Uterus (tissue), 4 donors: ENCODE measurements around the gene PRXL2A. TPM values are rescaled to one million over a fixed set of nuclear protein-coding genes. Genes with fewer than 3 reads are reported as not detected.

Experiments used
- DNase-seq, 2 donors: peaks; one replicate each; pipeline ENCODE4 v3.0.0-alpha.2; 2019 to 2020
- H3K27ac ChIP-seq, 2 donors: fragments of 200-600 bp; sonication (generic); 1 replicate in 1 of 2; 2 replicates in 1 of 2; pipeline ENCODE4 v1.5.1; 2016 to 2018
- H3K27me3 ChIP-seq, 2 donors: fragments of 200-600 bp; sonication (generic); one replicate each; pipeline ENCODE4 v1.5.1; 2018 to 2019; ENCODE audit warnings: control low read depth in 1 of 2
- H3K36me3 ChIP-seq, 2 donors: fragments of 200-600 bp; sonication (generic); one replicate each; pipeline ENCODE4 v1.5.1; 2019; ENCODE audit warnings: control low read depth in 1 of 2
- H3K4me1 ChIP-seq, 2 donors: fragments of 200-600 bp; sonication (generic); one replicate each; pipeline ENCODE4 v1.5.1; 2018 to 2019; ENCODE audit warnings: control low read depth in 1 of 2
- H3K4me3 ChIP-seq, 2 donors: fragments of 200-600 bp; sonication (generic); 1 replicate in 1 of 2; 2 replicates in 1 of 2; pipeline ENCODE4 v1.5.1; 2018 to 2019; ENCODE audit warnings: mild to moderate bottlenecking in 1 of 2
- H3K9me3 ChIP-seq, 2 donors: fragments of 200-600 bp; sonication (generic); one replicate each; pipeline ENCODE4 v1.5.1; 2019; ENCODE audit warnings: control low read depth in 1 of 2
- POLR2A ChIP-seq, 2 donors: fragments of 450-650 bp; IDR thresholded peaks; one replicate each; pipeline ENCODE4 v1.6.1; 2016; ENCODE audit warnings: antibody characterized with exemption in 2 of 2, mild to moderate bottlenecking in 1 of 2, moderate library complexity in 1 of 2
- intact Hi-C: fragments of 100-400 bp; cut with DNase I; formaldehyde crosslinking; loops from one replicate; pipeline ENCODE4 v1.15.1; 2023; ENCODE audit warnings: low total_unique reads
- total RNA-seq, 4 donors: library from RNA; depleted of rRNA in 3 of 4; stranded (reverse); fragments of >200 nt in 3 of 4; gene quantifications; one replicate each; pipeline versions ENCODE4 v1.1.0 to v1.2.4, GENCODE V29; 2014 to 2023
- TF ChIP-seq, protein P1 (sequence below), 4 experiments: fragments of 200-600 bp in 2 of 4; fragments of 450-650 bp in 2 of 4; sonication (generic) in 2 of 4; IDR thresholded peaks; one replicate each; pipeline ENCODE4 v1.5.1; 2016 to 2019; ENCODE audit warnings: antibody characterized with exemption in 4 of 4, mild to moderate bottlenecking in 2 of 4, moderate library complexity in 1 of 4
- donor health status: DM: yes; HTN: yes; CAD: no.

PRXL2A gene
- total RNA-seq, 4 donors from 2014 or later = 12.3 to 70.7 (median 50.9) TPM

DNA sequence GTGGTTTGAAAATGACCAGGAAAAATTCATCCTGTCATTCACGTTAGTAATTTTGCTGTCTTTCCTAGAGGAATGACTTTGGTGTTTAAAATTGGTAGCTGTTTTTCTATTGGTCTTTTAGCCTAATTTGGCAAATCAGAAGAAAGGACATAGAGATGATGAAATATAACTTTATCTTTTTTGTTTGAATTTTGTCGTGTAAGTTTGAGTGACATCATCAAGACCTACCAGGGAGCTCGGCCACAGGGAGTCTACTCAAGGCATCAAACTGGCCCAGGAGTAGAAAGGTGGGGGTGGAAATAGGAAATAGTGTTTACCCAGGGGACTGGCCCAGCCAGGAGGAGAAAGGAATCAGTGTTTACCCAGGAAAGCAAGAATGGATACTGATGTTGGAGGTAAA lies 24.8 kb downstream of the PRXL2A start:
- H3K9me3 ChIP-seq = no peaks in the 10 kb centered on the region
- intact Hi-C loops = no loop called here
- no peaks in the 10 kb centered on the region for H3K4me1 ChIP-seq
- H3K27ac ChIP-seq = no peak overlapping the region
- no peaks in the 10 kb centered on the region for H3K27me3 ChIP-seq
- TF ChIP-seq, protein P1, sequence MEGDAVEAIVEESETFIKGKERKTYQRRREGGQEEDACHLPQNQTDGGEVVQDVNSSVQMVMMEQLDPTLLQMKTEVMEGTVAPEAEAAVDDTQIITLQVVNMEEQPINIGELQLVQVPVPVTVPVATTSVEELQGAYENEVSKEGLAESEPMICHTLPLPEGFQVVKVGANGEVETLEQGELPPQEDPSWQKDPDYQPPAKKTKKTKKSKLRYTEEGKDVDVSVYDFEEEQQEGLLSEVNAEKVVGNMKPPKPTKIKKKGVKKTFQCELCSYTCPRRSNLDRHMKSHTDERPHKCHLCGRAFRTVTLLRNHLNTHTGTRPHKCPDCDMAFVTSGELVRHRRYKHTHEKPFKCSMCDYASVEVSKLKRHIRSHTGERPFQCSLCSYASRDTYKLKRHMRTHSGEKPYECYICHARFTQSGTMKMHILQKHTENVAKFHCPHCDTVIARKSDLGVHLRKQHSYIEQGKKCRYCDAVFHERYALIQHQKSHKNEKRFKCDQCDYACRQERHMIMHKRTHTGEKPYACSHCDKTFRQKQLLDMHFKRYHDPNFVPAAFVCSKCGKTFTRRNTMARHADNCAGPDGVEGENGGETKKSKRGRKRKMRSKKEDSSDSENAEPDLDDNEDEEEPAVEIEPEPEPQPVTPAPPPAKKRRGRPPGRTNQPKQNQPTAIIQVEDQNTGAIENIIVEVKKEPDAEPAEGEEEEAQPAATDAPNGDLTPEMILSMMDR (IDR thresholded peaks at IDR 0.05) = no peak
- TF ChIP-seq POLR2A (IDR thresholded peaks at IDR 0.05) = no peak
- no peaks in the 10 kb centered on the region for H3K36me3 ChIP-seq
- no peak for DNase-seq
- no peak overlapping the region for H3K4me3 ChIP-seq

DNA sequence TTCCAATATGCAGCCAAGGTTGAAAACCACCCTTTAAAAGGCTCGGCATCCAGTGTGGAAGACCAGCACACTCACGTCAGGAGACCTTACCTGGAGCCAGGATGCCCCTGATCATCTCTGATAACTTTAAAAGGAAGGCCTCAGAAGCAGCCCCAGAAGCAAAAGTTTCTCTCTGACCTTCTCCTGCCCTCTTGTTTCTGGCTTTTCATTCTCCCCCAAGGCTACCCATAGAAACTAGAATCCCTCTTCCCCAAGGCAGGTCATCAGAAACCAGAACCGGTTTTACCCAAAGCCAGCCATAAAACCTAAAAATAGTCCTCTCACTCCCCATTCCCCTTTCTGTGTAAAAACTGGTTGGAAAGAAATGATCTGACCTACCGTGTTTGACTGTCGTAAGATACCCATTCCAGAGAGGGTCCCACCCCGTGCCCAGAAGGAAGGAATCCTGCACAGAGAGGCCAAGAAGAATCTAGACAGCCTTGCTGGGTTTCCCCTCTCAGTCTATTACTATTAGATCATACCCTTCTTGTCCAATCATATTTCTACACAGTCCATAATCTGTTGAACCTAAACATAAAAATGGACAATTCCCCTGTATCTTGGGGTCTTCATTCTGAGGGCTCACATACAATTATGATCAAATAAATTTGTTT lies 28.2 kb downstream of the PRXL2A start:
- DNase-seq = no peak
- Histone ChIP-seq H3K27ac (no peak overlapping the region), H3K27me3 (no peaks in the 10 kb centered on the region), H3K36me3 (no peaks in the 10 kb centered on the region), H3K4me3 (no peak overlapping the region), H3K9me3 (no peaks in the 10 kb centered on the region), H3K4me1 (no peaks in the 10 kb centered on the region)
- intact Hi-C loops = no loop called here
- TF ChIP-seq, protein P1 (IDR thresholded peaks at IDR 0.05) = no peak
- no peak for TF ChIP-seq POLR2A (IDR thresholded peaks at IDR 0.05)

DNA sequence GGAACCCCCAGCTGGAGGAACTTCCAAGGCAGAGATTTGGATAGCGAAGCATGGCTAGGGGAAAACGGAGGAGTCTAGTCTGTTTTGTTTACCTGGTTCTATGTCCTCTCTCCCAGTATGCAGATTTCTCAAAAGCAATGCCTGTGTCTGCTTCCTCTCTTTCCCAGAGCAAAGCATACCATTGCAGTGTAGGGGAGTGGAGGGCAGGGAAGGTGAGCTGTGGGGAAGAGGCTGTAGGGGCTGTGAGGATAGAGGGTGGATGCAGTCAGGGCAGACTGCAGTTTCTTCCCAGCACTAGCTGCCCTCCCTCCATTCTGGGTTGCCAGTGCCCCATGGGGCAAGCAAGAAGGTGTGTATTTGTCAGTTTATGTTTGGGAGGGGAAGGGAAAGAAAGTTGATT lies 28.9 kb downstream of the PRXL2A start:
- no peak for DNase-seq
- intact Hi-C loops = no loop called here
- Histone ChIP-seq H3K9me3 (no peaks in the 10 kb centered on the region), H3K4me1 (no peaks in the 10 kb centered on the region), H3K27ac (no peak overlapping the region), H3K27me3 (no peaks in the 10 kb centered on the region), H3K4me3 (no peak overlapping the region), H3K36me3 (no peaks in the 10 kb centered on the region)
- TF ChIP-seq, protein P1 (IDR thresholded peaks at IDR 0.05) = no peak
- no peak for TF ChIP-seq POLR2A (IDR thresholded peaks at IDR 0.05)

DNA sequence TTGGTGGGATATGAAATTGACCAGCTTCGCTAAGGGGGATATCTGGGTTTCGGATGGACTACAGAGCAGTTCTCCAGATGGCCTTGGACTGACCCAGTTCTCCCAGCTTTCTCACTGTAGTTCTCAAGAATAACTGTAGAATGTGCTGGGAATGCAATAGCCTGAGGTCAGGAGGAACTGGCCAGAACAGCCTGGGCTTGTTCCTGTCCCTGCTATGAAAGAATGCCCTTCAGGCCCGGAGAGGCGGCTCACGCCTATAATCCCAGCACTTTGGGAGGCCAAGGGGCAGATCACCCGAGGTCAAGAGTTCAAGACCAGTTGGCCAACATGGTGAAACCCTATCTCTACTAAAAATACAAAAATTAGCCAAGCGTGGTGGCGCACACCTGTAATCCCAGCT lies 33.5 kb downstream of the PRXL2A start:
- no peak for TF ChIP-seq POLR2A (IDR thresholded peaks at IDR 0.05)
- TF ChIP-seq, protein P1 (IDR thresholded peaks at IDR 0.05) = no peak
- H3K9me3 ChIP-seq = no peaks in the 10 kb centered on the region
- no peaks in the 10 kb centered on the region for H3K4me1 ChIP-seq
- DNase-seq = no peak
- no peak overlapping the region for H3K4me3 ChIP-seq
- no peak overlapping the region for H3K27ac ChIP-seq
- intact Hi-C loops = no loop called here
- no peaks in the 10 kb centered on the region for H3K27me3 ChIP-seq
- H3K36me3 ChIP-seq = no peaks in the 10 kb centered on the region

DNA sequence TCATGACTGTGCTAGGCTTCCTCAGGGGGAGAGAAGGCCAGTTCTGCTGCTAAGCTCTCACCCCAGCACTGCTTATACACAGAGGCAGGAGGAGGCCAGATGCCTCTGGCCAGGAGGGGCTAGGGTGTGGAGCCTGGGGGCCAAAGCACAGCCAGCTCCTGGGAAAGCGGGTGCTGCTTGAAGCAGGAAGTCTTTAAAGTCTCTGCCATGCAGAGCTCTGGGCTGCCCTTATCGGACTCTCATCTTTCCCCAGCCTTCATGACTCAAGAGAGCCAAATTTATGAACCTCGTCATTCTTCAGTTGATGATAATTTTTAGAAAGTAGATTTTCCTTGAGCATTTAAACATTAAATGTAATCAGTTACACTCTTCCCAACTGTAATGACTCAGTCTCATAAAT lies 34.5 kb downstream of the PRXL2A start:
- H3K4me1 ChIP-seq = no peaks in the 10 kb centered on the region
- TF ChIP-seq POLR2A (IDR thresholded peaks at IDR 0.05) = no peak
- TF ChIP-seq, protein P1 (IDR thresholded peaks at IDR 0.05) = no peak
- no peak overlapping the region for H3K27ac ChIP-seq
- H3K9me3 ChIP-seq = no peaks in the 10 kb centered on the region
- H3K27me3 ChIP-seq = no peaks in the 10 kb centered on the region
- intact Hi-C loops = no loop called here
- H3K4me3 ChIP-seq = no peak overlapping the region
- DNase-seq = no peak
- H3K36me3 ChIP-seq = no peaks in the 10 kb centered on the region
